Cerebellar nuclear complex (tissue), 1 donor: Measurements from ENCODE around the gene WASHC4.

Experiments
- DNase-seq, 2 experiments: peaks; one replicate each; lab custom pipeline; 2025; lab: John Stamatoyannopoulos, UW

WASHC4 gene

DNA sequence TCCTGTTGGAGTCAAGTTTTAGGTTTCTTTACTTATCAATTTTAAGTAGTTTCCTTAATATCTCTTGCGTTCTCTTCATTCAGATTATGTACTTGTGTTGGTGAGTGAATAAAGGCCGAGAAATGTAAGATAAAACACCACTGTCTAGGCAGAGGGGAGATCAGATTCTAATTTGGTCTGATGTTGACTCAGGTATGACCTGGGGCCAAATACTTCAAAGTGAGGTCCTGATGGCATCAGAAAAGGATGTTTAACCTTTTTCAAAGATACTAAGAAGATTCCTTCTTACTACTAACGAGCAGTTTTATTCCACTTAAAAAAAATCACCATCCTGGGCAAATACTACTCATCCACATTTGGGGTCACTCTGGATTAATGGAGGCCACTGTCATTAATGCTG is 101.6 kb downstream of the WASHC4 start:
- DNase-seq: no peak

DNA sequence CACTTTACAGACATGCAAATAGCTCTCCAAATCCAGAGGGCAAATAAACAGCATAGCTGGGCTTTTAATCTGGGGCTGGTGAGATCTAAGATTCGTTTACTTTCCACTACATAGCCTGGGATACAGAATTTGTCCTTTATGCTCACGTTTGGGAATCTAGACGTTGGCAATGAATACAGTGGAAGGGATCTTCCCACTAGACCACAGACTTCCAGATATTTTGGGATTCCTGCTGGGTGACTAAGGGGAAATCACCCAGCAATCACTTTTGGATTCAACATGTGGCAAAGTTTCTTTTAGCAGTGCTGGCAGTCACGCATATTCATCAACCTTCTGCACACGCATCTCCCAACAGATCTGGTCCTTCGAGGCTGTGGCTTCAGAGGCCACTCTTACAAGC is 104.9 kb downstream of the WASHC4 start:
- DNase-seq: no peak

DNA sequence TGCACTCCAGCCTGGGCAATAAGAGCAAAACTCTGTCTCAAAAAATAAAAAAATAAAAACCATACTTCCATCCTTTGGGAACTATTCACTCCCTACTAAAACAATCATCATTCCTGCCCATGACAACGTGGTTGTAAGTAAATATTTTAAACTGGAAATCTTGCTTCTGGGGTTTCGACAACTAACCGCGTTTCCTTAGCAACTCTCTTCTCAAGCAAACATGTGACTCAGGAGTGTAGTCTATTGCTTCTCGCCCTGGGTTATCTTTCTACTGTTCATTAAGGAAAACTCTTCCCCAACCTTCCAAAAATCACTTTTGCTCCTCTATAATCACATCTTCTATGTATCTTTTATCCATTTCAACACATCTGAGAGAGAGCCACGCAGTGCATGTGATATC is 106.6 kb downstream of the WASHC4 start:
- DNase-seq: no peak

DNA sequence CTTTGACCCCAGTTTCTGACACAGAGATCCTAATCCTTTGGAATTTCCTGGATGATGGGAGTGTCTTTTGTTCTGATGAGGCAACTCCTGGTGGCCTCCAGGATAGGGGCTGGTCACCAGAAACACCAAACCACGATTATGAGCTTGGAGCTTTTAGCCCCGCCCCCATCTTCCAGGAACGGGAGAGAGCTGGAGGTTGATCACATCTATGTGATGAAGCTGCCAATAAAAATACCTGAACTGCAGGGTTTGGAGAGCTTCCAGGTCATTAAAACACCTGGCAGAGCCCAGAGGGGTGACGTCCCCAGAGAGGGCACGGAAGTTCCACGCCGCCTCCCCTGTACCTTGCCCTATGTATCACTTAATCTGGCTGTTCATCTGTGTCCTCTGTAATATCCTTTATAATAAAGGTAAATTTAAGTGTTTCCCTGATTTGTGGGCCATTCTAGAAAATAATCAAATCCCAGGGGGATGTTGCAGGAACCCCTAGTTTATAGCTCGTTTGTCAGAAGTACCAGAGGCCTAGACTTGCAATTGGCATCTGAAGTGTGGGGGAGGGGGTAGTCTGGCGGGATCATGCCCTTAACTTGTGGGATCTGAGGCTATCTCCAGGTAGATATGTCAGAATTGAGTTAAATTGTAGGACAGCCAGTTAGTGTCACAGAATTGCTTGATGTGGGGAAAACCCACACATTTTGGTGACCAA is 107.3 kb downstream of the WASHC4 start:
- no peak for DNase-seq

DNA sequence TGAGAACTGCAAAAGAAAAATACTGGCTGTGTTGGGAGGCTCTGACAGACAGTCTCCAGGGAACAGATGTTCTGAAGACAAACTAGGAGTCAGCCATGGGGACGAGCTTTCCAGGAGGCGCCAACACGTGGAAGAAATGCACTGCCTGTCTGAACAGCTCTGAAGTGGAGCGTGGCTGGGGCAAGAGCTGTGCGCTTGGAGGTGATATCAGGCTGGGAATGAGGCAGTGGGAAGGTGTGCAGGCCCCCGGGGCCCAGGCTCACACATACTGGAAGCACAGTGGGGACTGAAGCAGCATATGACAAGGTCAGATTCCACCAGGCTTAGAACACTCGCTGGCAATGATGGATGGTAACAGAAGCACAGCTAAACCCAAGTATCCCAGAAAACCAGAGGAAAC is 110.9 kb downstream of the WASHC4 start:
- no peak for DNase-seq
